GM18873 (cell line): ENCODE data around the gene RANBP17.

Experiments used
- ATAC-seq: cut with Tn5 transposase; IDR thresholded peaks from one replicate; pipeline ENCODE4 v1.9.1; 2021; ENCODE audit warnings: mild to moderate bottlenecking, moderate library complexity, moderate number of reproducible peaks; ENCODE audit not compliant: unreplicated experiment, low FRiP score

The RANBP17 gene

GRCh38 chr5:171311322-171312077, 449.7 kb downstream of the RANBP17 start:
- no peak for ATAC-seq

- ATAC-seq = no peak
These were observed 450.5 kb downstream of the RANBP17 start for GRCh38 chr5:171312129-171312974.

DNA sequence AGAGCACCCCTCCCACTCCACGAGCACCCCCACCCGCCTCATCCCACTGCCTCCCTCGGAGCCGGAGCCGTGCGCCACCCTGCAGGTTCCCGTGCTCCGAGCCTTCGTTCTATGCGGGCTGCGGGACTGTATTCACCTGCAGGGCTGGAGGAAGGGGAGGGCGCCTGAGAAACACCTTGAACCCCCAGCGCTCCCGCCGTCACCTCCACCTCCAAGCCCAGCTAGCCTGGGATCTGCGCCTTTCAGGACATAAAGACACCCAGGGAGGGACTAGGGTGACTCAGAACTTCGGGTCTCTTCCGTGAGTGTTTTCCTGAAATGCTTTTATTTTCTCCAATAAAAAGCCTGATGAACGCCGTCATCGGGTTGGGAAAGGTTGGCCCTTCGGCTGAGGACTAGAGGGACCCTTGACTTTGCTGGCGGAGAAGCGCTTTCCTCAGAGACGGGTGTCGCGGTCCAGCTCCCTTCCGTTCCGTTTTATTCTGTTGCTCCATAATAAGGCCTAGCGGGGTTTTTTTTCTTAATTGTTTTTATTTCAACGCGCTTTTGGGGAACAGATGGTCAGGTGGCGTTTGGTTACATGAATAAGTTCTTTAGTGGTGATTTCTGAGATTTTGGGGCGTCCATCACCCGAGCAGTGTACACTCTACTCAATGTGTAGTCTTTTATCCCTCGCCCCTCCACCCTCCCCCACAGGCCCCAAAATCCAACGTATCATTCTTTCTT, 451.8 kb downstream of the RANBP17 start:
- no peak for ATAC-seq

DNA sequence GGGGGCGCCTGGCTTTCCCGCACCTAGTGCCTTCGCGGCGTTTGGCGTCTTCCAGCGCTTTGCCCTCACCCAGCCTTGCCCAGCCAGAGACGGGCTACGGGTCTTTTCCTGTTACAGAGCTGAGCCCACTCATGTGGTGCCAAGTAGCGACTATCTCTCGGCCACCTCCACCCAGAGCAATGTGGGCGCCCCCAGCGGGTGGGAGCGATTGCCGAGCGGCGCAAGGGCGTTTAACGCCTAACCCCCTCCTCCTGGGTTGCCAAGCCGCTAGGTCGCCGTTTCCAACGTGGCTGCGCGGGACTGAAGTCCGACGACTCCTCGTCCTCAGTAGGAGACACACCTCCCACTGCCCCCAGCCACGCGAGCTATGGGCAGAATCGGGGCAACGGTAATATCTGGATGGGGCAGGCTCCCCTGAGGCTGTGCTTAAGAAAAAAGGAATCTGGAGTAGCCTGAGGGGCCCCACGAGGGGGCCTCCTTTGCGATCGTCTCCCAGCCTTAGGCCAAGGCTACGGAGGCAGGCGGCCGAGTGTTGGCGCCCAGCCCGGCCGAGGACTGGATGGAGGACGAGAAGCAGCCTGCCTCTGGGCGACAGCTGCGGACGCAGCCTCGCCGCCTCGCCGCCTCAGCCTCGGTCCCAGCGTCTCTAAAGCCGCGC, 453.0 kb downstream of the RANBP17 start:
- ATAC-seq = no peak

GRCh38 chr5:171315386-171315891, 453.6 kb downstream of the RANBP17 start:
- ATAC-seq = no peak

DNA sequence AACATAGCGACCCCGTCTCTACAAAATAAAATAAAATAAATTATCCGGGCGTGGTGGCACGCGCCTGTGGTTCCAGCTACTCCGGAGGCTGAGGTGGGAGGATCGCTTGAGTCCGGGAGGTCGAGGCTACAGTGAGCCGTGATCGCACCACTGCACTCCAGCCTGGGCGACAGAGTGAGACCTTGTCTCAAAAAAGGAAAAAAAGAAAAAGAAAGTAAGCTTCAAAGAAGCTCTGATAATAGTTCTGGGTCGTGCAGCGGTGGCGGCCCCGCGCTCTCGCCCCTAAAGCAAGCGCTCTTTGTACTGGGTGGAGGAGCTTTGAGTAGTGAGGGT, 454.1 kb downstream of the RANBP17 start:
- no peak for ATAC-seq

DNA sequence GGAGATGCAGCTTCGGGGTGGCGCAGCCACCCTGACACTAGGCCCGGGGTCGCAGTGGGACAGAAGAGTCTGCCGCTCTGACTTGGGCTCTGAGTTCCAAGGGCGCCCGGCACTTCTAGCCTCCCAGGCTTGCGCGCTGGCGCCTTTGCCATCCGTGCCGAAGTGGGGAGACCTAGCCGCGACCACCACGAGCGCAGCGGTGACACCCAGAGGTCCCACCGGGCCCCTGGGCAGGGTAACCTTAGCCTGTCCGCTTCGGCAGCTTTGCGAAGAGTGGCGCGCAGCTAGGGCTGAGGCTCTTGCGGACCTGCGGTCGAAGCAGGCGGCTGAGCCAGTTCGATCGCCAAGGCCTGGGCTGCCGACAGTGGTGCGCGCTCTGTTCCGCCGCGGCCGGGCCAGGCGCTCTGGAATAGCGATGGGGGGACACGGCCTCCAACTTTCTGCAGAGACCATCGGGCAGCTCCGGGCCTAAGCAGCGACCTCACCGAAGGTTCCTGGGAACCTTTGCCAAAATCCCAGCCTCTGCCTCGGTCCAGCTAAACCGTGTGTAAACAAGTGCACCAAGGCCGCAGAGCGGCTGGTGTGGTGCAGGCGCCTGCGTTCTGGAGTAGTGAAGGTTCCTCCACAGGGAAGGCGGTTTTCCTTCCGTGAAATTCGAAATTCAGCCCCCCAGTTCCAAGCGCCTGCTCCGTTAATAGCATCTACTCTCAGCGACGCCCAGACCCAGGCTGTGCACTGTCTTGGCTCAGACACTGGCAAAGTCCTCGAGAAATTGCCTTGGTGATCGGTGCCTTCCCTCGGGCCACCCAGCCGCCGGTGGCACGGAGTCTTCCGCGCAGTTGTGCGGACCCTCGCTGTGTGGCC, 454.7 kb downstream of the RANBP17 start:
- ATAC-seq = no peak

GRCh38 chr5:171317230-171317629, 455.4 kb downstream of the RANBP17 start:
- no peak for ATAC-seq

GRCh38 chr5:171318026-171318425, 456.2 kb downstream of the RANBP17 start:
- ATAC-seq = no peak

GRCh38 chr5:171321447-171321846, 459.6 kb downstream of the RANBP17 start:
- ATAC-seq = no peak

DNA sequence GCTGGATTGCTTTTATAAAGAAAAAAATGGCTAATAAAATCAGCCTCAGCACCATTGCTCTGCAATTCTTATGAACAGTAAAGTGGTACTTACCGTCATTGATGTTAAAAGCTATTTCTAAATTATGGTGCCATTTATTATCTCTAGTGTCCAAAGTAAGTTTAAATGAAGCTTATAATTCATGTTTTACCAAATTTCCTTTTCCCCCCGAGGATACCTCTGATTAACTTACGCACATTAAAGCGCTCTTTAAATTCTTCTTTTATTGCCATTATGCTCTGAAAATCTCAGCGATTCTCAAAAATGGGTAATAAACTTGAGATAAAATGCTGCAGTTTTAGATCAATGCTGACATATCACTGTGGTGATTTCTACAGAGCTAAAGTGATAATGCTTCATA, 460.7 kb downstream of the RANBP17 start:
- ATAC-seq = no peak

- ATAC-seq = no peak
These were observed 461.2 kb downstream of the RANBP17 start for GRCh38 chr5:171323007-171323406.

DNA sequence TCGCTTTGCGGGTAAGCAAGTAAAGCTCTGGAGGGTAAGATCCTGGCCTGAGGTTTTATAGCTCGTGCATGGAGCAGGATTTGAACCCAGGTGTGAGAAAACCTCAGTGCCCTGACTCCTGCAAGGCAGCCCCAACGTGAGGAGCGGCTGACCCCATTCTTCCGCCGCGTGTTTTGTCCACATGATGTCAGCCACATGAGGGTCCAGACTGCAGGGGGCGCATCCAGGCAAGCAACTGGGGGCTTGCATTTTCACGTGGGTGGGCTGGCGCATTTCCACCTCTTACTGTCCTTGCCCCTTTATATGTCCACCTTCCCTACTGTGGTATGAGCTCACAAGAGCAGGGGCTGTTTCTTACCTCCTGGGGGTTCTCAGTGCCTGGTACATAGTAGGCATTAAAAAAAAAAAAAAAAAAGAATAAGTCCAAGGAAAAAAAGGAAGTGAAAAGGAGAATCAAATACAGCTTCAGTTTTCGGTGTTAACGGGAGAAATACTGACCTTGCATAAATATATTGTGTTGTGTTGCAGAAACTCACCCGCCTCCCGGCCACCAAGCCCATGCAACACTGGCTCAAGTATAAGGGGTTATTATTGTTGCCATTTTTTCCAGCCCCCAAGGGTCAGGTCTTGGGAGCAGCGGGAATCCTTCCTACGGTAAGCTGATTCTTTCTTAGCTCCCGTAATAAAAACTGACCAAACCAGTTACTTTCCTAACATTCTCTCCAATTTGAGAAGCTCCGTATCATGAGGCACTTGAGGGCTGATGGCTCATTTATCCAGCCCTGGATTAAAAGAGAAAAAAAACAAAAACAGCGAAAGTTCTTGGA, 462.2 kb downstream of the RANBP17 start:
- no peak for ATAC-seq

GRCh38 chr5:171330021-171330420, 468.2 kb downstream of the RANBP17 start:
- ATAC-seq = no peak

DNA sequence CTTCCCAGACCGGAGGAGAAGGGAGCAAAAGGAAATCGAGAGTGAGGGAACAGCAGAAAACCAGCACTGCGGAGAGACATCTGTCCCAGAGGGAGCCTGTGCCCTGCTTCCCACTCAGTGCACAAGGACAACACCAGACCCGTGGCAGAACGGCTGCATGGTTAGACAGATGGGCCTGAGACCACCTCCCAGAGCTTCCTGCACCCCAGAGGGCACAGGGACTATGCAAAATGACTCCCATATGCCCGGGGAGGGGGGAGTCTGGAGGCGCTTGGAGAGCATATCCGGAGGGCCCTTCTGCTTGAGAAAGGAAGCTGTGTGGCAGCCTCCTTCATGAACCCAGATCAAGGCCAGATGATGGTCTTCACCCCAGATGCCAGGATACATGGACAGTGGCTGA, 473.8 kb downstream of the RANBP17 start:
- ATAC-seq = no peak

- ATAC-seq = no peak
These were observed 474.8 kb downstream of the RANBP17 start for GRCh38 chr5:171336521-171337209.

DNA sequence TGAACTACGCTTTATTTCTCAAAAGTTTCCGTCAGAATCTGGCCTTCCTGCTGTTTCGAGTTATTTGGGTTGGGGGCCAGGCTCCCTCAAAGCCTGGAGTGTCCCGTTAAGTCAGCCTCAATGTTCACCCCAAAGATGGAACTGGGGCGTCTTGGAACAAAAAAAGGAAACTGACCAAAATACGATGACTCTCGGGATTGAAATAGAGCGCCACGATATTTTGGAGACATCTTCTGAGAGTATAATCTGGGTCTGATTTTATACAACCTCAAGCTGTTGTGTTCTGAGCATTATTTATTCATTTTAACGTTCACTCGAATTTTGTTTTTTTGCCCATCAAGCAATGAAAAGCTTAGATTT, 475.4 kb downstream of the RANBP17 start:
- no peak for ATAC-seq

DNA sequence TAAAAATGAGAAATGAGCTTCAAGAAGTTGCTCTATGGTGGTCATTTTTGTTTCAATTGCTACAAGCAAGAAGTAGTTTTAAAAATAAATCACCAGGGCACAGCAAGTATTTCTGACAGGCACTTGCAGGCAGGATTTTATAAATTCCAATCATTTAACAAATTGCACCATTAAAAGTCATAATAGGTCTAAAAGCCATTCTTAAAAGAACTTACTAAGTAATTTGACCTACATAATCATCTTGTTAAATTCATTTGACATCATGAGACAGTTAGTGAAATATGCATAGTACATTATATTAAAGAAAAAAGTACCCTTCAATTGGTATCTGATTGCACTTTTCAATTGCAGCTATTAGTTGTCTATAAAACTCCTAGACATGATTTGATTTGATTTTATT, 478.2 kb downstream of the RANBP17 start:
- ATAC-seq = no peak
